ENCODE data around the gene VAT1L.

DNA sequence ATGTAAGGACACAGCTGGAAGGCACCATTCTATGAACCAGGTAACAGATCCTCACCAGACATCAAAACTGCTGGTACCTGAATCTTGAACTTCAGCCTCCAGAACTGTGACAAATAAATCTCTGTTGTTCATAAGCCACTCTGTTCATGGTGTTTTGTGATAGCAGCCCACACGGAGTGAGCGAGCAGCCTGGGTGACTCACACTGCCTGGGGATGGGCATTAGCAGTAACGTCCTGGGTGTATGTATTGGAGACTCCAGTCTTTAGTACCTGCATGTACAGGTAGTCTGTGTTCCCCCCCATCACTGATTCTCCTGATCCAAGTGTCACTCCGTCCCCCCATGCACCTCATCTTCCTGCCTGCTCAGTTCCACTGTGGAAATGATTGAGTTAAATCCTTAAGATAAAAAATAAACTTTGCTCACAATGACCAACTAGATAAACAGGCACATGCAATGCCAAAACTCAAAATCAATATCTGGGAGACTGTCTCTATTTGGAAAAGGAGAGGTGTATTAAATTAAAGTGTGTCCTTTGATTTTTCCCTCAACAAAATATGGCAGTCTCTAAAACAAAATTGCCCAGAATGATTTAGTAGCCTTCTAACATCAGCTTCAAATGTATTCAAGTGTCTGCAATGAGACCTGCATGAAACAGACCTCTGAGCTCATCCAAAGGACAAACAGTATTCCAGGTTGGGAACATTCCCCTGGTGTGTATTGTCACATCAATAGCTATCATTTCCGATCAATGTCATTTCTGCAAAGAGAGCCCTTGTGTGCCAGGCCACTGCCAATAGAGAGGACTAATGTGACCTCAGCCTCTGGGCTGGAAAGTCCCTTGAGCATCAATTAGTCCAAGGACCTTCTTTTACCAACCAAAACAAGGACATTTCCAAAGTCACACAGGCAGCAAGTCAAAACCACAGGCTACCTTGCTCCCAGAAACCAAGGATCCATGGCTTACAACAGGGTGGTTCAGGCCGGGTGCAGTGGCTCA lies 12.2 kb upstream of the VAT1L start:
- TF ChIP-seq, protein P1, sequence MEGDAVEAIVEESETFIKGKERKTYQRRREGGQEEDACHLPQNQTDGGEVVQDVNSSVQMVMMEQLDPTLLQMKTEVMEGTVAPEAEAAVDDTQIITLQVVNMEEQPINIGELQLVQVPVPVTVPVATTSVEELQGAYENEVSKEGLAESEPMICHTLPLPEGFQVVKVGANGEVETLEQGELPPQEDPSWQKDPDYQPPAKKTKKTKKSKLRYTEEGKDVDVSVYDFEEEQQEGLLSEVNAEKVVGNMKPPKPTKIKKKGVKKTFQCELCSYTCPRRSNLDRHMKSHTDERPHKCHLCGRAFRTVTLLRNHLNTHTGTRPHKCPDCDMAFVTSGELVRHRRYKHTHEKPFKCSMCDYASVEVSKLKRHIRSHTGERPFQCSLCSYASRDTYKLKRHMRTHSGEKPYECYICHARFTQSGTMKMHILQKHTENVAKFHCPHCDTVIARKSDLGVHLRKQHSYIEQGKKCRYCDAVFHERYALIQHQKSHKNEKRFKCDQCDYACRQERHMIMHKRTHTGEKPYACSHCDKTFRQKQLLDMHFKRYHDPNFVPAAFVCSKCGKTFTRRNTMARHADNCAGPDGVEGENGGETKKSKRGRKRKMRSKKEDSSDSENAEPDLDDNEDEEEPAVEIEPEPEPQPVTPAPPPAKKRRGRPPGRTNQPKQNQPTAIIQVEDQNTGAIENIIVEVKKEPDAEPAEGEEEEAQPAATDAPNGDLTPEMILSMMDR (IDR thresholded peaks at IDR 0.05): no peak
- TF ChIP-seq POLR2A (IDR thresholded peaks at IDR 0.05): no peak
